ENCODE measurements around the gene PAM16.
A peak's percentile ranks its signal among the peaks of the same experiment; 100 is the strongest.

PAM16 gene

GRCh38 chr16:4358236-4358635, 7.1 kb upstream of the PAM16 start:
- TF ChIP-seq CTCF (IDR thresholded peaks at IDR 0.05; ENCODE audit: insufficient read depth, low read depth, low read length, missing control alignments) = no peak
- no peak for DNase-seq (ENCODE audit: low read depth)
- H3K4me3 ChIP-seq (ENCODE audit: low read depth, low read length) = no peak overlapping the region

- TF ChIP-seq CTCF (IDR thresholded peaks at IDR 0.05; ENCODE audit: insufficient read depth, low read depth, low read length, missing control alignments) = no peak
- DNase-seq (ENCODE audit: low read depth) = no peak
- H3K4me3 ChIP-seq (ENCODE audit: low read depth, low read length) = no peak overlapping the region
These were observed 5.7 kb upstream of the PAM16 start for GRCh38 chr16:4356820-4357219.

- DNase-seq (ENCODE audit: low read depth) = no peak
- no peak for TF ChIP-seq CTCF (IDR thresholded peaks at IDR 0.05; ENCODE audit: insufficient read depth, low read depth, low read length, missing control alignments)
- no peak overlapping the region for H3K4me3 ChIP-seq (ENCODE audit: low read depth, low read length)
These were observed 3.6 kb upstream of the PAM16 start for GRCh38 chr16:4354512-4355409.

GRCh38 chr16:4353675-4354074, 2.6 kb upstream of the PAM16 start:
- no peak for TF ChIP-seq CTCF (IDR thresholded peaks at IDR 0.05; ENCODE audit: insufficient read depth, low read depth, low read length, missing control alignments)
- no peak overlapping the region for H3K4me3 ChIP-seq (ENCODE audit: low read depth, low read length)
- no peak for DNase-seq (ENCODE audit: low read depth)

GRCh38 chr16:4352843-4353242, 1.7 kb upstream of the PAM16 start:
- no peak overlapping the region for H3K4me3 ChIP-seq (ENCODE audit: low read depth, low read length)
- TF ChIP-seq CTCF (IDR thresholded peaks at IDR 0.05; ENCODE audit: insufficient read depth, low read depth, low read length, missing control alignments) = no peak
- no peak for DNase-seq (ENCODE audit: low read depth)

GRCh38 chr16:4351880-4352279, 759 bp upstream of the PAM16 start:
- no peak for DNase-seq (ENCODE audit: low read depth)
- H3K4me3 ChIP-seq (ENCODE audit: low read depth, low read length) = no peak overlapping the region
- TF ChIP-seq CTCF (IDR thresholded peaks at IDR 0.05; ENCODE audit: insufficient read depth, low read depth, low read length, missing control alignments) = no peak

- DNase-seq (ENCODE audit: low read depth) = no peak
- no peak for TF ChIP-seq CTCF (IDR thresholded peaks at IDR 0.05; ENCODE audit: insufficient read depth, low read depth, low read length, missing control alignments)
These were observed 745 bp downstream of the PAM16 start for GRCh38 chr16:4350365-4350786.

More at GRCh38 chr16:4350365-4350786, 745 bp downstream of the PAM16 start:
- H3K4me3 ChIP-seq (ENCODE audit: low read depth, low read length) = peak overlapping the region; percentile 93

Measured in GM12865 (cell line).